ENCODE measurements around the gene PNRC2. TPM values are rescaled to one million over a fixed set of nuclear protein-coding genes. Genes with fewer than 3 reads are reported as not detected.
"Not testable (repeated sequence)": the region's sequence is repeated elsewhere in the genome, so short reads cannot be mapped to it uniquely, and the experiment has no call there.

Gene PNRC2
- total and polyA plus RNA-seq, 2 of the 13 experiments (the other 11 are each of a cell fraction or from before 2014, with no cell fraction given) = 74.9 to 97.5 TPM

GRCh38 chr1:23958040-23958809 is 1.4 kb upstream of the PNRC2 start:
- peak overlapping the region; percentile 56 for H2AFZ ChIP-seq (ENCODE audit: low read length)
- DNase-seq (ENCODE audit: low spot score); in situ Hi-C loops (cut with HindIII; ENCODE audit: extremely low pct_ligation_motif_present, low pct_unique_long_range_greater_than_20kb); H3K36me3 ChIP-seq (replicated peaks in 1 of 2; ENCODE audit: control insufficient read depth in 1 of 2, insufficient read depth in 2 of 2, low read length in 2 of 2); CTCF ChIA-PET (ENCODE audit: low intra/inter-chr PET ratio, low total read pairs); FAIRE-seq; BruUV-seq (replicated peaks); H3K9me3 ChIP-seq (ENCODE audit: low read length); ATAC-seq; H3K27me3 ChIP-seq (ENCODE audit: control insufficient read depth in 1 of 2, insufficient read depth in 2 of 2, low read length in 2 of 2): not testable (repeated sequence)
- peak overlapping the region; percentile 97 for H3K9ac ChIP-seq (ENCODE audit: insufficient read depth, low read depth, low read length)
- intact Hi-C loops (cut with micrococcal nuclease; ENCODE audit: unreplicated experiment) = loop anchor here (5.0 kb wide), 1 partner anchor 69 kb away; no protein-coding TSS in a partner anchor
- 41% methylated on average over 19 of the region's 19 CpGs for WGBS (ENCODE audit: low lambda C conversion rate)
- TF ChIP-seq ZMAT3 (CRISPR knock-in tag; conservative IDR thresholded peaks at IDR 0.05) (0 out of 2 replicates have a peak, but pooled peaks have one; percentile 17), ZNF275 (CRISPR knock-in tag; IDR thresholded peaks at IDR 0.05; ENCODE audit: borderline replicate concordance) (0 out of 2 replicates have a peak, but pooled peaks have one; percentile 9), ZNF879 (CRISPR knock-in tag; IDR thresholded peaks at IDR 0.05) (0 out of 2 replicates have a peak, but pooled peaks have one; percentile 45), ZNF441 (CRISPR knock-in tag; IDR thresholded peaks at IDR 0.05; ENCODE audit: borderline replicate concordance) (peak; percentile 73; the same call in 1 of the 2 replicates), ZNF770 (CRISPR knock-in tag; IDR thresholded peaks at IDR 0.05) (peak; percentile 60; the same call in 1 of the 2 replicates)
- POLR2A ChIA-PET = interaction anchor here (1.0 to 3.3 kb wide), 6 partner anchors 10 to 133 kb away, joined by 3 to 32 read pairs (median 8); partner anchors contain the start of genes HMGCL and SRSF10
- H3K4me2 ChIP-seq (ENCODE audit: low read depth, low read length) = peak overlapping the region; percentile 96
- peaks cover 50% of the 10 kb centered on the region for H3K4me1 ChIP-seq (ENCODE audit: insufficient read depth, low read length)
- peaks cover 22% of the 10 kb centered on the region for H3K79me2 ChIP-seq (ENCODE audit: insufficient read depth, low read length)
- H4K20me1 ChIP-seq (ENCODE audit: insufficient read depth, low read length) = peaks cover 12% of the 10 kb centered on the region; the same call in 1 of the 2 replicates
- peak overlapping the region; percentile 99 for H3K27ac ChIP-seq (ENCODE audit: extremely low read length, insufficient read depth, low read length)
- peak overlapping the region; percentile 62 to 89 (median 87) for H3K4me3 ChIP-seq (replicated peaks in 1 of 3; ENCODE audit: insufficient read depth in 1 of 3, low read depth in 2 of 3, low read length in 3 of 3)
